Keratinocyte (primary cell): ENCODE measurements around the gene XPC.

ENCODE experiments used
- CTCF ChIP-seq, 3 experiments: IDR thresholded peaks in 1 of 3; conservative IDR thresholded peaks in 1 of 3; optimal IDR thresholded peaks in 1 of 3; 2 replicates in 2 of 3; 3 replicates in 1 of 3; pipeline versions ENCODE3 to v1.5.1; 2011; ENCODE audit warnings: low read length in 3 of 3, mild to moderate bottlenecking in 3 of 3, moderate library complexity in 2 of 3, control low read depth in 1 of 3, inconsistent platforms in 1 of 3; ENCODE audit not compliant: insufficient read depth in 2 of 3; ENCODE audit errors: extremely low read depth in 1 of 3
- EZH2 ChIP-seq: IDR thresholded peaks from one replicate; pipeline ENCODE4 v1.6.1; 2012; ENCODE audit warnings: inconsistent platforms, mild to moderate bottlenecking, low read length, moderate library complexity

- no peak for TF ChIP-seq CTCF (optimal IDR thresholded peaks at IDR 0.05 in 1 of 3, IDR thresholded peaks at IDR 0.05 in 1 of 3, conservative IDR thresholded peaks at IDR 0.05 in 1 of 3; ENCODE audit: extremely low read depth in 1 of 3, insufficient read depth in 2 of 3, low read length in 3 of 3)
- TF ChIP-seq EZH2 = no peak
Observed at GRCh38 chr3:14139771-14140170, 38.6 kb downstream of the XPC start.
